GM18868 (cell line): ENCODE measurements around the gene MLIP.
"Not testable (repeated sequence)": the region's sequence is repeated elsewhere in the genome, so short reads cannot be mapped to it uniquely, and the experiment has no call there.

Experiments
- ATAC-seq: cut with Tn5 transposase; IDR thresholded peaks from one replicate; pipeline ENCODE4 v1.9.1; 2021; ENCODE audit warnings: mild to moderate bottlenecking, moderate library complexity; ENCODE audit not compliant: unreplicated experiment

The MLIP gene

DNA sequence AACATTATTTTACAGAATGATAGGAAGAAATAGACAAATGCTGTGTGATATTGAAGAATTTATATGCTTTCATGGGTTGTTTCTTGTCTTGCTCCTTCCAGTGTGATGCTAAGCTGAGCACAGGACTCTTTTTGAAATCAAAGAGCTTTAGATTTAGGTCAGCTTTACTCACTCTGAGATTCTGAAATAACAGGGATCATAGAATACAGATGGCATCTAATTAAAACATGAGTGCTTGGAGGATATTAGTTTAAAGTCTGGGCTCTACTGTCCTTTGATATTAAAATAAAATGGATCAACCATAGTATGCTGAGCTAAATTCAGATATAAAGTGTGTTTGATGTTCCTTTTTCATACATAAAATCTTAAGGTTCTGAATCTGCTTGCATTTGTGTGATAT lies 29.6 kb downstream of the MLIP start:
- ATAC-seq = no peak

DNA sequence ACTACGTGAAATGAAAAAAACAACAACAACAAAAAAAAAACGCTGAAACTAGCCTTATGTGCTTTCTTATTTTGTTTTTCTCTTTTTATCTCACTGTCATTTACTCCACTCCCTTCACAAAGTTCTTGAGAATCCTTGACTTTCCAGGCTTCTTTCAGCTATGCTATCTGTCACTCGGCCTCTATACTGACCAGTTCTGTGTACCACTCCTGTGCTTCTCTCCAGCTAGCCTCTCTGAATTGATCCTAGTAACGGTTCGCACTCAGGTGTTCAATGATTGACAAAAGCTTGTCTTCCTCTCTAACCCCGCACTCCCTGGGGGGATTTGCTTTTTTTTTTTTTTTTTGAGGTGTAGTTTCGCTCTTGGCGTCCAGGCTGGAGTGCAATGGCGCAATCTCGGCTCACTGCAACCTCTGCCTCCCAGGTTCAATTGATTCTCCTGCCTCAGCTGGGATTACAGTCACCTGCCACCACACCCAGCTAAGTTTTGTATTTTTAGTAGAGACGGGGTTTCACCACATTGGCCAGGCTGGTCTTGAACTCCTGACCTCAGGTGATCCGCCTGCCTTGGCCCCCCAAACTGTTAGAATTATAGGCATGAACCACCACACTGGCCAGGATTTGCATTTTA lies 31.8 kb downstream of the MLIP start:
- ATAC-seq = no peak

DNA sequence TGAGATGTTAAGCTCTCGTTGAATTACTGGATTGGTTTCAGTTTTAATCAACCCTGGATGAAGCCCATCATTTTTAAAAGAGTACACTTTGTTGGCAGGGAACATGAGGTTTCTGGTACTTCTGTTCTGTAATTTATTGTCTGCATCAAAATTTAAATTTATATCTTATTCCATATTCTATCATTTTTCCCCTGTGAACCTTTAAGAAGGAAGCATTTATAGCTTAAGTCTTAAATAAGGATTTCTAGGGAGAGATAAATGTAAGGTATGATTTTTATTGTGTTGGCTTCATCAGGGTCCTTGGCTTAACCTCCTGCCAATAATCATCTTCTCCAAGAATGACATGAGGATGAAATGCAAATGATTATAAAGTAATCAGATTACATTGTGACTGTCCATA lies 40.6 kb downstream of the MLIP start:
- no peak for ATAC-seq

DNA sequence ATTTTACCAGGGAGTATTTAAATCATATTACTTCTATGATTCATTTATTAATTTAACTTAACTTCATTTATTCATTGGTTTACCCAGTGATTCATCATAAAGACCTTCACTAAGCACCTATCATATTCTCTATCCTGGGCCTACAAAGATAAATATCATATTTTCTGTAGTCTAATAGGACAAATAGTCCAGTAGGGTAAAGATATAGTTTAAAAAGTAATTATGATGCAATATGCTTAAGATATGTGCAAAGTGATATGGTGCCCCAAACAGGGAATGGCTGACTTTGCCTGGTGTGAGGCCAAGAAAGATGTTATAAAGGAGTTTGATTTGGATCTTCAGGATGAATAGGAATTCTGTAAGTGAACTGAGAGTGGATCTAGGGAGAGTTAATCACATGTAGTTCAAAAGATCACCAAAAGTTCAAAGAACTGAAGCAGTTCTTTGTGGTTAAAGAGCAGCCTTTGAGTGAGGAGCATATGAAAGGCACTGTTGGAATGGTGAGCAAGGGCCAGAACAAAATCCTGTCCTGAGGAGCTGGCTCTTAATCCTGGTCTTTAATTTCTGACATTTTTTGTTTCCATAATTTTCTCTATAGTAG lies 45.5 kb downstream of the MLIP start:
- no peak for ATAC-seq

DNA sequence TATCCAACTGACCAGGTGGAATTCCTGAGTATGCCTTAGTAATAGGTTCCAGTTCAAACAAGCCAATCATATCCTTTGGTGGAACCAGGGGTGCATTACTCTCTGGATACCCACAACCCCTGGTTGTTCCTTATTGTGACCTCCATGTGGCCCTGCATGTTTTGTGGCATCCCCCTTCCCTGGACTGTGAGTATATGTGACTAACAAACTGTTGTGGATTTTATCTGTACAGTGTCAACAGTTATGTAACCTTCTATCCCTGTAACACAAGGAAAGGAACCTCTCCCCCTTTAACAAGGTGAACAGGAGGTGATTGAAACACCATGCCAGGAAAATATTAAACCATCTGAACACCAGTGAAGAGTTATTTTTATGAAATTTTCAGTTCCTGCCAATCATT lies 46.2 kb downstream of the MLIP start:
- ATAC-seq = no peak

DNA sequence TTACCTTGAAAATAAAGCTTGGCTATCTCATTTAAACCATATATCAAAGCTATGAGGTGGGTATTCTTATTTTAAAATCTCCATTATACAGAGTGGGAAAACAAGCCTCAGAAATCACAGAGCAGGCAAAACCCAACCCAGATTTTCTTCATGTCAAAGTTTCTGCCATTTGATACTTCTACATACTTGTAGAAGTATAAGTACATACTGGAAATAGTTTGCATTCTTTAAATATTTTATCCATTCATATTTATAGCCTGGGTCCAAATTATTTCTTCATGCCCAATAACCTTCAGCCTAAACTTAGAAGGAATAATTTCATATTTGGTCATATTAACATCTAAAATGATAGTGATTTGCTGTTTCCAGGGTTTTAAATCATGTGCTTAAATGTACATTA lies 61.8 kb downstream of the MLIP start:
- ATAC-seq = no peak

DNA sequence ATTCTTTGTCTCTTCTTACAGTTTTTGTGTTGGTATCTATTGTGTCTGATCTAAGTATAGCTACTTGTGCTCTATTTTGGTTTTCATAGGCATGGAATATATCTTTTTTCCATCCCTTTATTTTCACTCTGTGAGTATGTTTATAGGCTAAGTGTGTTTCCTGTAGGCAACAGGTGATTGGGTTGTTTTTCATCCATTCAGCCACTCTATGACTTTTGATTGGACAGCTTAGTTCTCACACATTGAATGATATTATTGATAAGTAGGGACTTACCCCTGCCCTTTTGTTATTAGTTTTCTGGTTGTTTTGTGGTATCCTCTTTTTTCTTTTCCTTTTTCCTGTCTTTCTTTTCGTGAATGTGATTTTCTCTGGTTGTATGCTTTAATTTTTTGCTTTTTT lies 67.9 kb downstream of the MLIP start:
- ATAC-seq = no peak

DNA sequence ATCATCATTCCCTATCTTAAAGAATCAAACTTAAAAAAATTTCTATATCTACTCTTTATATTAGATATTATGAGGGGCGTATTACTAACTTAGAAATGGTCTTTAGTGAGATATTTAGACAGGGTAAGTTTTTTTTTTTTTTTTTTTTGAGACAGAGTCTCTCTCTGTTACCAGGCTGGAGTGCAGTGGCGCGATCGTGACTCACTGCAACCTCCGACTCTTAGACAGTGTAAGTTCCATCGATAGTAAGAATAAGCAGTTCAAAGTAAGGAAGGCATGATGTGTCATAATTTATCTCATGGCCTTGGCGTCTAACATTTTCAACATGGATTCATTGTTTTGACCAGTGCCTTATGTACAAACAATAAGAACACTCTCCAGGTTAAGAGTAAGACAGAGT lies 72.4 kb downstream of the MLIP start:
- no peak for ATAC-seq

DNA sequence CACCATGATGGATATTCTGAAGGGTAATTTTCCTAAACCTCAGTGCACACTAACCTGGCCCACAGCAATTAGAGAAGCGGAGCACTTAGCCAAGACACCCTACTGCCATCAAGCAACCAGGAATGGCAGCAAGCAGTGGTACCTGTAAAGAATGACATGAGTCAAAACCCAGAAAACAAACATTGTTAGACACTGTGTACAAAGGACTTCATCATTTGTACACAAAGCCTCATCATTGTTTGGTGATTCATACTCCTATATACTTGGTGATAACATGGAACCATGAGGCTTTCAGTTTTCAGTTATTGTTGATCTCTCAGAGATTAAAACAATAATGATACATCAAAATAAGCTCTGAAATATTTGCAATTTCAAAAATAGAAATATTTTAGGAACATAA lies 74.6 kb downstream of the MLIP start:
- no peak for ATAC-seq

DNA sequence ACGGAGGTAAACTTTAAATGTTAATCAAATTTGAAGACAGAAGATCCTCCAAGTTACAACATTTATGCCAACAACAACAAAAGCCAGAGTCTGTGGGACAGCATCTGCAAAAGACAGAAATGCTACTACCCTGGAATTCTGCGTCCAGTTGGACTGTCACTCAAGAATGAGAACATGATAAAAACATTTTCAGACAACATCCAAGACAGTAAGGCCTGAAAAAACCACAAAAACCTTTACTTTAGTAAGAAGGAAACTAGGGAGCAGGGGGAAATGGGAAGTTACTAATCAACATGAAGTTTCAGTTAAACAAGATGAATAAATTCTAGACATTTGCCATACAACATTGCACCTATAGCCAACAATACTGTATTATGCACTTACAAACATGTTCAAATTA lies 77.6 kb downstream of the MLIP start:
- ATAC-seq = no peak

DNA sequence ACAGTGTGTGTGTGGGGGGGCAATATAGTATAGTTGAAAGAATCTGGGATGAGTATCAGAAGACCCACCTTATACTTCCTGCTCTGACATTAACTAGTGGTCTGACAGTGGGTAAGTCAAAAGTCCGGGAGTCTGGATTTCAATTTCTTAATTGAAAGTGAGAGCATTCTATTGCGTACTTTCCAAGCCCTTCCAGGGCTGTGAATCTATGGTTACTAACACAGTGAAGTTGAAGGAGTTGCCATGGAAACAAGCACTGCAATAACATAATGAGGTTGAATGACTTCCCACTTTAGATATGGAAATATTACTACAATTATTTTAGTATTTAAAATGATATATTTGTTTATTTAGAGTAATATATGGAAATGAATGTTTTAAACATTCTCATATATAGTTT lies 80.2 kb downstream of the MLIP start:
- ATAC-seq = no peak

DNA sequence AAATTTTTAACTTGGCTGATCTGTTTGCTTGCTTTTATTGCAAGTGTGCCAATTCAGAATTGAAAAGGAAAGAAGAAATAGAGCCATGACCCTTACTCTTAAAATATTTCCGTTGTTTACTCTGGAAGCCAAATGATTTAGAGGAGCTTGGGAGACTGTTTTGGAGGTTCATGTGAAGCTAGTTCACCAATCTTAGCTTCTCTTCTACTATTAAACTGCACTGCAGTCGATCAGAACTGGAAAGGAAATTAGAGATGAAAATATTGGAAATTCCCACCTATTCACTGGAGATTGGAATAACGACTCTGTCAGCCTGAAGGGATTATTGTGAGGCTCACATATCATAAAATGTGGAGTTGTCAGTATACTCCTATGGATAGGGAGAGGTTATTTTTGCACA lies 81.8 kb downstream of the MLIP start:
- ATAC-seq = no peak

DNA sequence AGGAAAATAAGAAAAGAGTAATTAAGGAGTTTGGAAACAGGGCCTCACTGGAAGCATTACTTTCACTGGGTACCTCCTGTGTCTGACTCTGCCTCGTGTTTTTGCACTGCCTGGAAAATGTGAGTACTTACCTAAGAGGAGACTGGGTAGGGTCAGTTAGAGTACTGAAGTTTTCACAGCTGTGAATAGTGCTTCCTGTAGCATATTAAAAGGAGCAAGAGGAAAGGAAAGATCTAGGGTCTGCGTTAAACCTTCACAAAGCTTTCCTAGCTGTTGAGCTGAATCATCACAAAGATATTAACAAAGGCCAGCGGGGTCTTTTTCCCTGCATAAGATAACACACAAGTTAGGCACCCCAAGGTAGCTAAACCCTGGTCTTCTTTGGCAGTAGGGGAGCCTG lies 82.3 kb downstream of the MLIP start:
- ATAC-seq = no peak

DNA sequence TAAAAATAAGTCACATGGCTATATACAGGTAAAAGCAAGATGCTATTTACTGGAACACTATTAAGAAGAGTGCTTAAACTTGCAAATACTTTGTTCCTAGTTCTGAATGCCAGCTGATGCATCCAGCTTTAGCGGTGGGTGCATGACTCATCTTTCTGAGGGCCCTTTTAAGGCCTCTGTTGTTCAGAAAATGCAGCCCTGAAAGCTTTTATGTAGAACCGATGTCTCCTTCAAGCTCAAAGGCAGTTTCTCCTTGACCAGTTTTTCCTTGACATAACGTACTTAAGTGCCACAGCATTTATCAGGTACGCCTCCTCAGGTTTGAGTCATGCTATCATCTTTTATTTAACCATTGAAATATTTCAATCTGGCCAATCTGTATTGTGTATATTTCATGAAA lies 82.8 kb downstream of the MLIP start:
- no peak for ATAC-seq

DNA sequence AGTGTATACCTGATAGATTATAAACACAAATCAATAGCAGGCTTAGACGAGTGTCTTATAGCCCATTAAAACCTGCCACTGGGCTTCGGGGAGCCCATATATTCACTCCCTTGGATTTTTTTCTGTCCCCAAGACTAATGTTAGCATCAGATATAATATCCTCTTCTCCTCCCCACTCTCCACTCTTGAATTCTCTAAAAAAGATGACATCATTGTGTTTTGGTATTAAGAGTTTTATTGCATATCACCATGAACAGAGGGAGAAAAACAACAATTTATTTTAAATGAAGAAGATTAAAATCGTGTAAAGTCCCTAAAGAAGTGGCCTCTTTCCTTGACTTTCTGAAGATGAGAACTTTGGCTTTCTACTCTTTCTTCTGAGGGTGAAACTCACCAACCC lies 84.4 kb downstream of the MLIP start:
- ATAC-seq = no peak

DNA sequence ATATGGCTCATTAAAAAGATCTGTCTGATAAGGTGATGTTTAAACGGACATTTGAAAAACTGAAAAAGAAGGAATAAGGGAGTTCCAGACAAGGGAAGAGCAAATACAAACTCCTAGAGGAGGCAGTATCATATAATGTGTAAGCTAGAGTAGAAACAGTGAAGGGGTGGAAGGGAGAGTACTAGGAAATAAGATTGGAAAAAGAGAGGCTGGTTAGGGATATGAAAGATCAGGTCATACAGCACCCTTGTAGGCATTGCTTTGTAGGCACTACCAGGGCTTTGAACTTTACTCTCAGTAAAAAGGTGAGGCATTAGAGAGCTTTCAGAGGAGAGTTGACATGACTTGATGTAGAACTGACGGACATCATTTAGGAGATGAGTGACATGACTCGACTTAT lies 85.7 kb downstream of the MLIP start:
- ATAC-seq = no peak

DNA sequence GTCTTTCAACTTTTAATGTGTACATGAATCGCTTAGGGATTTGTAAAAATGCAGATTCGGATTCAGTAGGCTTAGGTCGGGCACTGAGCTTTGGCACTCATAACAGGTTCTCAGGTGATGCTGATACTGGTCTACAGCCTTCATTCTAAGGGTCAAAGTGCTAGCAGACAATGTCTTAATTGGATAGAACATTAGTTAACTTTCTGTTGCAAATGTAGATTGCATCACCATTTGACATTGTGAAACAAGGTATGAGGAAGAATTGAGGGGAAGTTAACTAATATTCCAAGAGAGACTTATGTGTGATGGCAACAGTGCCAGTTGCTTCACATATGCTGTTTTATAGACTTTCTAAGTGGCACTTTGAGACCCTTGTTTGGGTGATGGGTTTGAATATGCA lies 86.9 kb downstream of the MLIP start:
- ATAC-seq = no peak

DNA sequence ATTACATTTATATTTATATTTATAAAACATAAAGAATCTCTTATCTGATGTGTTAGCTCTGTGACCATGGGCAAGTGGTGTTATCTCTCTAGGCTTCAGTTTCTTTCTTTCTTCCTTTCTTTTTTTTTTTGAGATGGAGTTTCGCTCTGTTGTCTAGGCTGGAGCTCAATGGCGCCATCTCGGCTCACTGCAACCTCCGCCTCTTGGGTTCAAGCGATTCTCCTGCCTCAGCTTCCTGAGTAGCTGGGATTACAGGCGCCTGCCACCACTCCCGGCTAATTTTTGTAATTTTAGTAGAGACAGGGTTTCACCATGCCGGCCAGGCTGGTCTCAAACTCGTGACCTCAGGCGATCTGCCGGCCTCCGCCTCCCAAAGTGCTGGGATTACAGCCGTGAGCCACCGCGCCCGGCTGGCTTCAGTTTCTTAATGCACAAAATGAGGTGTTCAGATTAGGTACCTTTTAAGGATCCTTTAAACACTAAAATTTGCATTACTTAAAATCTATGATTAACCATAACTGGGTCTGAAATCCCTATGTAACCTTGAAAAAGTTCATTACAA lies 92.3 kb downstream of the MLIP start:
- ATAC-seq = not testable (repeated sequence)

DNA sequence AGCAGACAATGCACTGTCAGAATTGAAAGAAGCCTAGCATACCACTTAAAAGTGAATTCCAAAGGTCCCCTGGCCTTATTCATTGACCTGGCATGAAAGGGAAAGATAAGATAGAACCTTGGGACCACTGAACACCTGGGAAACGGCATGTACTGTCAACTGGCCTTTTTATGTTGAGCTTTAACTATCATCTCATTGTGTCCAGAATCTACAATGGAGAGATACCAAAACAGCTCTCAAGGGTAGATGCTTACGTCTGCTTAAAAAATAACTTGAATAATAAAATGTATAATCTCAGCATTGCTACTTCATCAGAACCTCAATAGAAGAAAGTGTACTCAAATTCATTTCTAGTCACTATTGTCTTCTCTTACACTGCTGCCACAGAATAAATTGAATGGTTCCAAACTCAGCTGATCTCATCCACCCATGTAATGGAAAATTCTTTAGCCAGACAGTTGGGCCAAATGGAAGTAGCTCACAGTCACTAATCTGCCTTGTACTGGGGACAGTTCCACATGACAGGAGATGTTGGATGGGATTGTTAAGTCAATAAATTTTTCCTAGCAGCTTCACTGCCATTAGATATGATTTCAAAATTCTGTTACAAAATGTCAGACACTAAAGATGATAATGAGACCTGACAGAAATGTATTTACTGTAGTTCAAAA lies 93.8 kb downstream of the MLIP start:
- no peak for ATAC-seq

DNA sequence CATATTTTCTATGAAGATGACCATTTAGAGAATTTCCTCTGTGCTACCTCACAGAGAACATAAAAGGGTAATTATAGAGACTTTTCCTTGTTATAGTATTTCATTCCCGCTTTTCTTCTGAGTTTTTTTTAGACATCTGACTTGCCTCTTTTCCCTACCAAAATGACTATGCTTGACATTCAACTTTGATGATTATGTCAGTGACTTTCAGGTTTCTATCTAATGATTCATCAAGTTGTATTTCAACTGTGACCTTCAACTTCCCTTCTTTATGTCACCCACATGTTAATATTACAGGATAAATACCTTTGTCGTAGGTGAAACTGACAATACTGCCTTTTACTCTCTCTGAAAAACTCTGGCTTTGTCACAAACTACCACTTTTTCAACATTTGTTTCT lies 95.3 kb downstream of the MLIP start:
- no peak for ATAC-seq

DNA sequence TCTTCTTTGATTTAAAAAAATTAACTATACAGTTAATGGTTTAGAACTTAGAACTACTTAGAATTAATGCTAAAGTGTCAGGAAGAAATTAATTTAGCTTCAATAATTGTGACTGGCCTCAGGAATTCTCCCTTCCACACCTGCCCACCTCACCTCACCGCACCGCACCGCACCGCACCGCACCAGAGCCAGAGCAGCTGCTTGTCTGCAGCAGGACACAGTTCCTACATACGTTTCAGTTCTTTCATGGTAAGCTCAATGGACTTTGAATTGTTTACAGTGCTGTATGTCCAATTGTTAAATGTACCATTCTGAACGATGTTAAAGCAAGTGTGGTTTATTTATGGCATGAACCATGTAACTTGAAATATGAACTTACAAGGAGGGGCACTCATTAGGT lies 98.7 kb downstream of the MLIP start:
- not testable (repeated sequence) for ATAC-seq

DNA sequence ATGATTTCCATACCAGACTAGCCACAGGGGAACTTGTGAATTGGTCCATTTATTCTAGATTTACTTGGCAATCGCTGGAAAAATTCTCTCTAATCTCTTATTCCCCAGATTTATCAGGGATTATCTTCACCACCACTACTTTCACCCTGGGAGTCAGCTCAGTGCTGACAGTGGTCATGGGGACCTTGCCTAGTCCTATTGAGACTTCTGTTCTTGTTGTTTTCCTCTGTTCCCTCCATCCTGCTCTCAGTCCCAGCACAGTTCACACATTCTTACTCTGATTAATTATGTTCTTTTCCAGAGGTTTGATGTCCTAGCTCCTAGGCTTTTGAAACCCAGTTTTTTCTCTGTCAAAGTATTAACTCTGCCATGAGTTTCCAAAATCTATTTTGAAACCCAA lies 103.0 kb downstream of the MLIP start:
- ATAC-seq = no peak
